ENCODE results near the gene NKAIN2. TPM values are rescaled to one million over a fixed set of nuclear protein-coding genes. Genes with fewer than 3 reads are reported as not detected.

The NKAIN2 gene
- total and polyA plus RNA-seq, 2 experiments from 2014 or later: 0.22 TPM; not detected in 1

GRCh38 chr6:124076336-124077048, 272.8 kb downstream of the NKAIN2 start:
- H3K27me3 ChIP-seq: peaks cover 8% of the 10 kb centered on the region
- no peak for TF ChIP-seq CTCF (IDR thresholded peaks at IDR 0.05; ENCODE audit: low read depth, low read length)
- H3K27ac ChIP-seq: no peak overlapping the region
- H3K4me3 ChIP-seq: no peak overlapping the region
- no peaks in the 10 kb centered on the region for H3K36me3 ChIP-seq
- H3K9me3 ChIP-seq (ENCODE audit: low read depth): no peaks in the 10 kb centered on the region
- DNase-seq (ENCODE audit: low read depth in 1 of 2, low spot score in 1 of 2): no peak
- H3K4me1 ChIP-seq (ENCODE audit: low read depth): peaks cover 14% of the 10 kb centered on the region

GRCh38 chr6:124078169-124078568, 274.5 kb downstream of the NKAIN2 start:
- DNase-seq (ENCODE audit: low read depth in 1 of 2, low spot score in 1 of 2): no peak
- no peak for TF ChIP-seq CTCF (IDR thresholded peaks at IDR 0.05; ENCODE audit: low read depth, low read length)
- peaks cover 14% of the 10 kb centered on the region for H3K4me1 ChIP-seq (ENCODE audit: low read depth)
- H3K36me3 ChIP-seq: no peaks in the 10 kb centered on the region
- H3K4me3 ChIP-seq: no peak overlapping the region
- H3K27ac ChIP-seq: no peak overlapping the region
- H3K9me3 ChIP-seq (ENCODE audit: low read depth): no peaks in the 10 kb centered on the region
- H3K27me3 ChIP-seq: peaks cover 10% of the 10 kb centered on the region

GRCh38 chr6:124080483-124080882, 276.8 kb downstream of the NKAIN2 start:
- Histone ChIP-seq H3K27me3 (peaks cover 10% of the 10 kb centered on the region), H3K36me3 (no peaks in the 10 kb centered on the region), H3K4me3 (no peak overlapping the region), H3K27ac (no peak overlapping the region), H3K9me3 (ENCODE audit: low read depth) (no peaks in the 10 kb centered on the region), H3K4me1 (ENCODE audit: low read depth) (peaks cover 7% of the 10 kb centered on the region)
- TF ChIP-seq CTCF (IDR thresholded peaks at IDR 0.05; ENCODE audit: low read depth, low read length): no peak
- DNase-seq (ENCODE audit: low read depth in 1 of 2, low spot score in 1 of 2): no peak

GRCh38 chr6:124090491-124090890, 286.8 kb downstream of the NKAIN2 start:
- TF ChIP-seq CTCF (IDR thresholded peaks at IDR 0.05; ENCODE audit: low read depth, low read length): no peak
- DNase-seq (ENCODE audit: low read depth in 1 of 2, low spot score in 1 of 2): no peak

GRCh38 chr6:124099520-124099919, 295.9 kb downstream of the NKAIN2 start:
- no peak for TF ChIP-seq CTCF (IDR thresholded peaks at IDR 0.05; ENCODE audit: low read depth, low read length)
- H3K27ac ChIP-seq: no peak overlapping the region
- H3K9me3 ChIP-seq (ENCODE audit: low read depth): no peaks in the 10 kb centered on the region
- no peaks in the 10 kb centered on the region for H3K4me1 ChIP-seq (ENCODE audit: low read depth)
- H3K27me3 ChIP-seq: peaks cover under 1% of the 10 kb centered on the region
- no peak for DNase-seq (ENCODE audit: low read depth in 1 of 2, low spot score in 1 of 2)
- no peaks in the 10 kb centered on the region for H3K36me3 ChIP-seq
- H3K4me3 ChIP-seq: no peak overlapping the region

More at GRCh38 chr6:124090491-124090890, 286.8 kb downstream of the NKAIN2 start:
- H3K4me3 ChIP-seq: no peak overlapping the region
- no peaks in the 10 kb centered on the region for H3K4me1 ChIP-seq (ENCODE audit: low read depth)
- H3K9me3 ChIP-seq (ENCODE audit: low read depth): no peaks in the 10 kb centered on the region
- H3K27me3 ChIP-seq: peaks cover 9% of the 10 kb centered on the region
- H3K36me3 ChIP-seq: no peaks in the 10 kb centered on the region
- no peak overlapping the region for H3K27ac ChIP-seq

All from cardiac muscle cell (in vitro differentiated cells and primary cell).